Astrocyte (in vitro differentiated cells and primary cell): ENCODE results near the gene CORO2A. TPM values are rescaled to one million over a fixed set of nuclear protein-coding genes. Genes with fewer than 3 reads are reported as not detected.

Experiments used
- DNase-seq: peaks from one replicate; pipeline ENCODE4 v3.0.0-alpha.2; 2010; ENCODE audit warnings: low read depth
- FAIRE-seq: peaks from 2 replicates; lab custom pipeline; 2011; peaks lifted over from hg19 to GRCh38; lab: Jason Lieb, UNC
- H2AFZ ChIP-seq: 2 replicates; pipeline ENCODE4 v1.6.0; 2012; ENCODE audit warnings: low read depth, low read length, inconsistent platforms
- H3K27ac ChIP-seq: 2 replicates; pipeline ENCODE4 v1.5.1; 2011; ENCODE audit warnings: low read depth, low read length, inconsistent platforms
- H3K27me3 ChIP-seq: 2 replicates; pipeline ENCODE4 v1.6.0; 2011; ENCODE audit warnings: low read length, inconsistent platforms; ENCODE audit not compliant: insufficient read depth
- H3K36me3 ChIP-seq: 2 replicates; pipeline ENCODE4 v1.5.1; 2011; ENCODE audit warnings: low read length, inconsistent platforms; ENCODE audit not compliant: insufficient read depth
- H3K4me1 ChIP-seq: 2 replicates; pipeline ENCODE4 v1.5.1; 2011; ENCODE audit warnings: low read length, inconsistent platforms; ENCODE audit not compliant: insufficient read depth
- H3K4me2 ChIP-seq: 2 replicates; pipeline ENCODE4 v1.6.0; 2012; ENCODE audit warnings: low read length, inconsistent platforms
- H3K4me3 ChIP-seq: 2 replicates; pipeline ENCODE4 v1.5.1; 2011; ENCODE audit warnings: low read depth, mild to moderate bottlenecking, low read length, inconsistent platforms; ENCODE audit not compliant: insufficient read depth
- H3K79me2 ChIP-seq: 2 replicates; pipeline ENCODE4 v1.6.0; 2012; ENCODE audit warnings: mild to moderate bottlenecking, low read length, inconsistent platforms; ENCODE audit not compliant: insufficient read depth
- H3K9ac ChIP-seq: 2 replicates; pipeline ENCODE4 v1.6.0; 2012; ENCODE audit warnings: mild to moderate bottlenecking, low read length, inconsistent platforms
- H3K9me3 ChIP-seq: 2 replicates; pipeline ENCODE4 v1.5.1; 2012; ENCODE audit warnings: low read depth, mild to moderate bottlenecking, low read length, inconsistent platforms; ENCODE audit not compliant: insufficient read depth
- H4K20me1 ChIP-seq: 2 replicates; pipeline ENCODE4 v1.6.0; 2012; ENCODE audit warnings: low read length, inconsistent platforms; ENCODE audit not compliant: insufficient read depth
- H3K27ac Mint-ChIP-seq: one replicate; pipeline ENCODE4 v1.8.0; 2021; ENCODE audit warnings: mild to moderate bottlenecking, mixed read lengths; ENCODE audit not compliant: unreplicated experiment
- H3K27me3 Mint-ChIP-seq: one replicate; pipeline ENCODE4 v1.8.0; 2021; ENCODE audit warnings: low read depth, mixed read lengths; ENCODE audit not compliant: unreplicated experiment
- H3K36me3 Mint-ChIP-seq: one replicate; pipeline ENCODE4 v1.8.0; 2021; ENCODE audit warnings: low read depth, mixed read lengths; ENCODE audit not compliant: unreplicated experiment
- H3K4me1 Mint-ChIP-seq: one replicate; pipeline ENCODE4 v1.8.0; 2021; ENCODE audit warnings: low read depth, mixed read lengths; ENCODE audit not compliant: unreplicated experiment
- H3K4me3 Mint-ChIP-seq: one replicate; pipeline ENCODE4 v1.8.0; 2021; ENCODE audit warnings: mild to moderate bottlenecking, moderate library complexity, mixed read lengths; ENCODE audit not compliant: unreplicated experiment
- H3K9me3 Mint-ChIP-seq: one replicate; pipeline ENCODE4 v1.8.0; 2021; ENCODE audit warnings: mild to moderate bottlenecking, mixed read lengths; ENCODE audit not compliant: unreplicated experiment
- CTCF ChIP-seq: IDR thresholded peaks from 2 replicates; pipeline ENCODE4 v1.5.1; 2011; ENCODE audit warnings: low read depth, mild to moderate bottlenecking, inconsistent platforms, low read length, moderate library complexity; ENCODE audit not compliant: insufficient read depth
- EZH2 ChIP-seq: IDR thresholded peaks from 2 replicates; pipeline ENCODE4 v1.6.1; 2012; ENCODE audit warnings: mild to moderate bottlenecking, low read length, inconsistent platforms; ENCODE audit not compliant: insufficient read depth
- total RNA-seq: library from RNA; stranded (reverse); gene quantifications from 2 replicates; pipeline ENCODE4 v1.2.1, GENCODE V29; 2021

Gene CORO2A
- total RNA-seq, 1 donor from 2014 or later: 11.1 TPM

- DNase-seq (no peak), FAIRE-seq (no peak)
- no peaks in the 10 kb centered on the region for H3K79me2 ChIP-seq
- H3K27me3 ChIP-seq: peaks cover 2% of the 10 kb centered on the region
- H4K20me1 ChIP-seq: no peaks in the 10 kb centered on the region
- H3K4me3 Mint-ChIP-seq: no peak overlapping the region
- no peak overlapping the region for H3K4me2 ChIP-seq
- H3K27ac ChIP-seq: no peak overlapping the region
- TF ChIP-seq EZH2 (no peak), CTCF (no peak)
- no peak overlapping the region for H3K4me3 ChIP-seq
- no peaks in the 10 kb centered on the region for H3K36me3 ChIP-seq
- peaks cover 7% of the 10 kb centered on the region for H3K36me3 Mint-ChIP-seq
- no peaks in the 10 kb centered on the region for H3K9me3 Mint-ChIP-seq
- H3K4me1 Mint-ChIP-seq: no peaks in the 10 kb centered on the region
- no peak overlapping the region for H3K27ac Mint-ChIP-seq
- H3K4me1 ChIP-seq: no peaks in the 10 kb centered on the region
- no peak overlapping the region for H2AFZ ChIP-seq
- peaks cover 8% of the 10 kb centered on the region for H3K27me3 Mint-ChIP-seq
- no peak overlapping the region for H3K9ac ChIP-seq
- H3K9me3 ChIP-seq: no peaks in the 10 kb centered on the region
Observed at GRCh38 chr9:98140503-98140902, 51.9 kb downstream of the CORO2A start.

DNA sequence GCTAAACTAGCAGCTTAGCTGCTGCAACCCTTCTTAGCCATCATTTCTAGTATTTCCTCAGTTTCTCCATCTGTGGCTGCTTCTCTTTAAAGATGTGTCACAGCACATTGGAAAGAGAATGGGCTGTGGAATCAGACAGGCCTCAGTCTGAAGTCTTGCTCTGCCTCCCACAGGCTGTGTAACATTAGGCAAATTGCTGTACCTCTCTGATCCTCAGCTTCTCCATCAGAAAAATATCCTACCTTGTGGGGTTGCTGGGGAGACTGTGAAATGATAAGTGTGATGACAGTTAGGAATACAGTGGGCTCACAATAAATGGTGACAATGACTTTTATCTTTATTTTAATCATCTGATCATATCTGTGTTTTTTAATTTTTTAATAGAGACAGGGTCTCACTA lies 55.9 kb downstream of the CORO2A start:
- Histone ChIP-seq H4K20me1 (no peaks in the 10 kb centered on the region), H3K9ac (no peak overlapping the region), H2AFZ (no peak overlapping the region), H3K36me3 (no peaks in the 10 kb centered on the region), H3K4me2 (no peak overlapping the region), H3K4me3 (no peak overlapping the region), H3K9me3 (no peaks in the 10 kb centered on the region), H3K27ac (no peak overlapping the region), H3K27me3 (peaks cover 6% of the 10 kb centered on the region), H3K79me2 (no peaks in the 10 kb centered on the region), H3K4me1 (no peaks in the 10 kb centered on the region)
- no peak for DNase-seq
- no peak for TF ChIP-seq CTCF
- TF ChIP-seq EZH2: no peak
- H3K27ac Mint-ChIP-seq: no peak overlapping the region
- no peak overlapping the region for H3K4me3 Mint-ChIP-seq
- H3K27me3 Mint-ChIP-seq: peaks cover 10% of the 10 kb centered on the region
- FAIRE-seq: no peak
- H3K36me3 Mint-ChIP-seq: peaks cover 9% of the 10 kb centered on the region
- no peaks in the 10 kb centered on the region for H3K9me3 Mint-ChIP-seq
- H3K4me1 Mint-ChIP-seq: no peaks in the 10 kb centered on the region

DNA sequence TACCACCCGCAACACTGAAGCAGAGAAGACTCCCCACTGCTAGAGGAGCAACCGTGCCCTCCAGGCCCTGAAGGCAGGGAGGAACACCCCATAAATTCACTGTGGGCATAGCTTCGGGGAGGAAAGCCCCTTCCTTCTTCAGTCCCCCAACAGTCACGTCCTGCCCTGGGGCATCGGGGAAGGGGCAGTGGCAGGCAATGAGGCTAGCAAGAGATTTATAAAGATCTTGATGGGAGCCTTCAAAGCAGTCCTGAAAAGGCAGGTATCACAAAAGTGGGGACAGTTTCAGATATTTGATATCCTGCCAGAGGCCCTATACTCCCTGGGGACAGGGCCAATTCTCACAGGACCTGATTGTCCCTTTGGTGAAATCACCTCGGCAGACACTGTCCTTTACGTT lies 56.5 kb downstream of the CORO2A start:
- Histone ChIP-seq H3K79me2 (no peaks in the 10 kb centered on the region), H3K4me1 (no peaks in the 10 kb centered on the region), H3K9ac (no peak overlapping the region), H3K27me3 (peaks cover 6% of the 10 kb centered on the region), H3K9me3 (no peaks in the 10 kb centered on the region), H3K4me3 (no peak overlapping the region), H2AFZ (no peak overlapping the region), H3K4me2 (no peak overlapping the region), H3K27ac (no peak overlapping the region), H4K20me1 (no peaks in the 10 kb centered on the region), H3K36me3 (no peaks in the 10 kb centered on the region)
- no peaks in the 10 kb centered on the region for H3K4me1 Mint-ChIP-seq
- DNase-seq (no peak), FAIRE-seq (no peak)
- peaks cover 10% of the 10 kb centered on the region for H3K36me3 Mint-ChIP-seq
- no peak overlapping the region for H3K27ac Mint-ChIP-seq
- no peak for TF ChIP-seq CTCF
- no peak for TF ChIP-seq EZH2
- no peak overlapping the region for H3K4me3 Mint-ChIP-seq
- no peaks in the 10 kb centered on the region for H3K9me3 Mint-ChIP-seq
- H3K27me3 Mint-ChIP-seq: peaks cover 10% of the 10 kb centered on the region
